ENCODE measurements around the gene RIN1. TPM values are rescaled to one million over a fixed set of nuclear protein-coding genes. Genes with fewer than 3 reads are reported as not detected.

The RIN1 gene
- total and polyA plus RNA-seq, 2 donors (not counting 3 experiments of a cell fraction or from before 2014, with no cell fraction given), result 4.4 to 10.2 TPM

- dilution Hi-C loops (cut with MboI; ENCODE audit: extremely low pct_ligation_motif_present, low sequenced_read_pairs) (no loop called here), intact Hi-C loops (cut with micrococcal nuclease) (loop anchor here (5.0 kb wide), 1 partner anchor 127 kb away; the partner anchor contains the start of gene MRPL11)
- FAIRE-seq, result no peak
Measured at GRCh38 chr11:66310324-66310723, 25.9 kb downstream of the RIN1 start.

GRCh38 chr11:66309475-66309874, 26.8 kb downstream of the RIN1 start:
- H3K9ac ChIP-seq (replicated peaks; ENCODE audit: extremely low read depth, insufficient read depth, low read length), result no peak overlapping the region

More at GRCh38 chr11:66310324-66310723, 25.9 kb downstream of the RIN1 start:
- H3K4me2 ChIP-seq (ENCODE audit: insufficient read depth, low read length), result no peak overlapping the region
- H3K9ac ChIP-seq (replicated peaks; ENCODE audit: extremely low read depth, insufficient read depth, low read length), result no peak overlapping the region
- no peak overlapping the region for H3K4me3 ChIP-seq (replicated peaks in 1 of 3; ENCODE audit: insufficient read depth in 1 of 3, low read depth in 1 of 3, low read length in 3 of 3)
- TF ChIP-seq POLR2A (IDR thresholded peaks at IDR 0.05; ENCODE audit: low read depth, low read length), result no peak
- no peak for TF ChIP-seq MAX (IDR thresholded peaks at IDR 0.05; ENCODE audit: insufficient read depth, insufficient read length)
- TF ChIP-seq GATA2 (IDR thresholded peaks at IDR 0.05; ENCODE audit: insufficient read depth, insufficient read length, low read depth, low read length), result no peak
- H2AFZ ChIP-seq (ENCODE audit: low read depth, low read length), result no peak overlapping the region
- no peaks in the 10 kb centered on the region for H3K9me3 ChIP-seq (replicated peaks; ENCODE audit: control insufficient read depth, insufficient read depth, low read length)
- H3K36me3 ChIP-seq (ENCODE audit: control insufficient read depth in 2 of 2, extremely low read depth in 1 of 2, insufficient read depth in 2 of 2, low read length in 2 of 2), result no peaks in the 10 kb centered on the region
- H3K27ac ChIP-seq (ENCODE audit: insufficient read depth, low read depth, low read length), result no peak overlapping the region
- DNase-seq (ENCODE audit: low read depth, low spot score), result no peak
- H3K79me2 ChIP-seq (ENCODE audit: control insufficient read depth, insufficient read depth, low read length), result no peaks in the 10 kb centered on the region
- H4K20me1 ChIP-seq (replicated peaks; ENCODE audit: control insufficient read depth, extremely low read depth, insufficient read depth, low read length), result no peaks in the 10 kb centered on the region
- peaks cover 4% of the 10 kb centered on the region for H3K4me1 ChIP-seq (ENCODE audit: control insufficient read depth, extremely low read depth, insufficient read depth, low read length)
- peaks cover 0 to 5% of the 10 kb centered on the region in 2 experiments for H3K27me3 ChIP-seq (ENCODE audit: control insufficient read depth in 2 of 2, insufficient read depth in 2 of 2, low read length in 2 of 2)
- ChIA-PET POLR2A (no interaction called here), CTCF (interaction anchor here (1.5 to 9.5 kb wide), 4 partner anchors 10 to 75 kb away, joined by 4 to 225 read pairs (median 43); partner anchors contain the start of gene RIN1)
- BruUV-seq (replicated peaks), result no TSS peak
- H3K9me1 ChIP-seq (replicated peaks; ENCODE audit: control insufficient read depth, extremely low read depth, insufficient read depth, low read length), result no peaks in the 10 kb centered on the region

More at GRCh38 chr11:66309475-66309874, 26.8 kb downstream of the RIN1 start:
- TF ChIP-seq EZH2 (IDR thresholded peaks at IDR 0.05; ENCODE audit: borderline replicate concordance, low read depth, low read length, severe bottlenecking) (no peak), POLR2A (IDR thresholded peaks at IDR 0.05; ENCODE audit: low read depth, low read length) (no peak), MAX (IDR thresholded peaks at IDR 0.05; ENCODE audit: insufficient read depth, insufficient read length) (no peak), MYC (IDR thresholded peaks at IDR 0.05; ENCODE audit: low read depth, low read length) (no peak), CTCF (IDR thresholded peaks at IDR 0.05; ENCODE audit: extremely low read depth in 1 of 2, insufficient read depth in 1 of 2, low read depth in 1 of 2, low read length in 2 of 2) (no peak), JUN (IDR thresholded peaks at IDR 0.05; ENCODE audit: borderline replicate concordance, insufficient read depth, insufficient read length, low read depth) (no peak), POLR2AphosphoS5 (IDR thresholded peaks at IDR 0.05; ENCODE audit: insufficient read depth, low read depth, low read length) (no peak), GATA2 (IDR thresholded peaks at IDR 0.05; ENCODE audit: insufficient read depth, insufficient read length, low read depth, low read length) (no peak), FOS (IDR thresholded peaks at IDR 0.05; ENCODE audit: borderline replicate concordance, insufficient read depth, low read length) (no peak)
- no peak overlapping the region for H3K4me3 ChIP-seq (replicated peaks in 1 of 3; ENCODE audit: insufficient read depth in 1 of 3, low read depth in 1 of 3, low read length in 3 of 3)
- no peaks in the 10 kb centered on the region for H4K20me1 ChIP-seq (replicated peaks; ENCODE audit: control insufficient read depth, extremely low read depth, insufficient read depth, low read length)
- CTCF ChIA-PET, result interaction anchor here (1.0 to 9.5 kb wide), 4 partner anchors 12 to 77 kb away, joined by 4 to 225 read pairs (median 4); partner anchors contain the start of gene RIN1
- no peak overlapping the region for H3K4me2 ChIP-seq (ENCODE audit: insufficient read depth, low read length)
- H3K4me1 ChIP-seq (ENCODE audit: control insufficient read depth, extremely low read depth, insufficient read depth, low read length), result peaks cover 4% of the 10 kb centered on the region
- FAIRE-seq, result no peak
- no peaks in the 10 kb centered on the region for H3K9me3 ChIP-seq (replicated peaks; ENCODE audit: control insufficient read depth, insufficient read depth, low read length)
- BruUV-seq (replicated peaks), result no TSS peak
- intact Hi-C loops (cut with micrococcal nuclease) (no loop called here), dilution Hi-C loops (cut with MboI; ENCODE audit: extremely low pct_ligation_motif_present, low sequenced_read_pairs) (no loop called here)
- POLR2A ChIA-PET, result no interaction called here
- H3K79me2 ChIP-seq (ENCODE audit: control insufficient read depth, insufficient read depth, low read length), result no peaks in the 10 kb centered on the region
- H3K27ac ChIP-seq (ENCODE audit: insufficient read depth, low read depth, low read length), result no peak overlapping the region
- DNase-seq (ENCODE audit: low read depth, low spot score), result no peak
- no peaks in the 10 kb centered on the region for H3K36me3 ChIP-seq (ENCODE audit: control insufficient read depth in 2 of 2, extremely low read depth in 1 of 2, insufficient read depth in 2 of 2, low read length in 2 of 2)
- no peak overlapping the region for H2AFZ ChIP-seq (ENCODE audit: low read depth, low read length)
- H3K27me3 ChIP-seq (ENCODE audit: control insufficient read depth in 2 of 2, insufficient read depth in 2 of 2, low read length in 2 of 2), result peaks cover 0 to 5% of the 10 kb centered on the region in 2 experiments
- H3K9me1 ChIP-seq (replicated peaks; ENCODE audit: control insufficient read depth, extremely low read depth, insufficient read depth, low read length), result no peaks in the 10 kb centered on the region

All from endothelial cell of umbilical vein (primary cell).